SK-N-SH treated with all-trans-retinoic acid at 6 μM for 48 hours (cell line): Measurements from ENCODE around the gene PIK3CB.

Experiments
- ATAC-seq: fragments of 200-7000 bp; cut with Tn5 transposase; 3 replicates; pipeline ENCODE4 v1.9.1; 2020; ENCODE audit warnings: mild to moderate bottlenecking, moderate library complexity
- ARNTL ChIP-seq: fragments of 450-650 bp; formaldehyde crosslinking; IDR thresholded peaks from 2 replicates; pipeline ENCODE4 v1.5.0; 2020; ENCODE audit warnings: low read depth, mild to moderate bottlenecking, moderate library complexity, borderline replicate concordance
- BACH2 ChIP-seq: fragments of 250-450 bp; sonication (Bioruptor Pico); IDR thresholded peaks from 2 replicates; pipeline ENCODE4 v1.9.0; 2021; ENCODE audit warnings: mild to moderate bottlenecking, borderline replicate concordance
- CSDC2 ChIP-seq: fragments of 250-450 bp; sonication (Bioruptor Pico); IDR thresholded peaks from 2 replicates; pipeline ENCODE4 v1.5.0; 2020; ENCODE audit warnings: mild to moderate bottlenecking, moderate library complexity
- ESRRG ChIP-seq: fragments of 250-450 bp; sonication (Bioruptor Pico); IDR thresholded peaks from 2 replicates; pipeline ENCODE4 v1.6.1; 2021; ENCODE audit warnings: mild to moderate bottlenecking
- ISL1 ChIP-seq: fragments of 250-450 bp; sonication (Bioruptor Pico); IDR thresholded peaks from 2 replicates; pipeline ENCODE4 v2.1.2; 2022; ENCODE audit warnings: mild to moderate bottlenecking, moderate library complexity
- OSR1 ChIP-seq: fragments of 250-450 bp; sonication (Bioruptor Pico); IDR thresholded peaks from 2 replicates; pipeline ENCODE4 v1.8.0; 2022; ENCODE audit warnings: moderate library complexity, mild to moderate bottlenecking, inconsistent platforms
- PPARA ChIP-seq: fragments of 250-450 bp; sonication (Bioruptor Pico); IDR thresholded peaks from 2 replicates; pipeline ENCODE4 v1.5.0; 2020; ENCODE audit warnings: mild to moderate bottlenecking, borderline replicate concordance
- SNAI2 ChIP-seq: fragments of 250-450 bp; sonication (Bioruptor Pico); IDR thresholded peaks from 2 replicates; pipeline ENCODE4 v1.5.0; 2020; ENCODE audit warnings: mild to moderate bottlenecking, moderate library complexity
- ZC3H10 ChIP-seq: fragments of 250-450 bp; sonication (Bioruptor Pico); IDR thresholded peaks from 2 replicates; pipeline ENCODE4 v1.5.1; 2021; ENCODE audit warnings: mild to moderate bottlenecking, moderate library complexity
- ZFP3 ChIP-seq: fragments of 250-450 bp; sonication (Bioruptor Pico); IDR thresholded peaks from 2 replicates; pipeline ENCODE4 v1.5.0; 2020; ENCODE audit warnings: mild to moderate bottlenecking, moderate library complexity
- ZFP30 ChIP-seq: fragments of 450-650 bp; formaldehyde crosslinking; IDR thresholded peaks from 2 replicates; pipeline ENCODE4 v1.5.0; 2022; ENCODE audit warnings: mild to moderate bottlenecking, moderate library complexity
- ZNF565 ChIP-seq: fragments of 450-650 bp; formaldehyde crosslinking; conservative IDR thresholded peaks from 2 replicates; pipeline ENCODE4 v1.5.0; 2020; ENCODE audit warnings: low read depth, mild to moderate bottlenecking, moderate library complexity
- ZNF70 ChIP-seq: fragments of 450-650 bp; formaldehyde crosslinking; IDR thresholded peaks from 2 replicates; pipeline ENCODE4 v1.5.0; 2020; ENCODE audit warnings: mild to moderate bottlenecking, moderate library complexity
- ZNF8 ChIP-seq: fragments of 450-650 bp; formaldehyde crosslinking; IDR thresholded peaks from 2 replicates; pipeline ENCODE4 v1.5.0; 2020; ENCODE audit warnings: mild to moderate bottlenecking, moderate library complexity
- TF ChIP-seq, protein P1 (sequence below): fragments of 250-450 bp; sonication (Bioruptor Pico); IDR thresholded peaks from 2 replicates; pipeline ENCODE4 v1.5.1; 2020; ENCODE audit warnings: low read depth, mild to moderate bottlenecking, moderate library complexity
- TF ChIP-seq, protein P2 (sequence below): fragments of 250-450 bp; sonication (Bioruptor Pico); IDR thresholded peaks from 2 replicates; pipeline ENCODE4 v1.5.0; 2020; ENCODE audit warnings: mild to moderate bottlenecking, moderate library complexity
- TF ChIP-seq, protein P3 (sequence below): fragments of 250-450 bp; sonication (Bioruptor Pico); IDR thresholded peaks from 2 replicates; pipeline ENCODE4 v1.8.0; 2020; ENCODE audit warnings: mild to moderate bottlenecking, moderate library complexity, borderline replicate concordance
- TF ChIP-seq, protein P4 (sequence below): fragments of 250-450 bp; sonication (Bioruptor Pico); IDR thresholded peaks from 2 replicates; pipeline ENCODE4 v1.8.0; 2021; ENCODE audit warnings: low read depth, mild to moderate bottlenecking, moderate library complexity, borderline replicate concordance

Gene PIK3CB

DNA sequence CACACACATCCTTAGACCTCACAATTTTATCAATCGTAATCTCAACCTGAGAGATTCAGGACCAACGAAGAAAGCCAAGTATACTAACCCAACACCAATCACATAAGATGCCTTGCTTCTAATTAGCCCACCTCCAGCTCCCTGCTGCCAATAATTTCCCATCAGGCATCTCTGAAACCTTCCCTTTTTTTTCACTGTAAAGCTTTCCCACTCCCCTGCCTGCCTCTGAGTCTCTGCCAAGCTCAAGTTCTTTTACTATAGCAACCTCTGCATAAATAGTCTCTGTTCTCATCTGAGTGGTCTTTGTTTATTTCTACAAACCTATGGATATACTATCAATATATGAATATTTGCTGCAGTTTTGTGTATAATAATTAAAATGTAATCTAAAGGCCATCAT is 86.5 kb downstream of the PIK3CB start (continued):
- TF ChIP-seq ESRRG (no peak), CSDC2 (CRISPR knock-in tag) (no peak), ZNF565 (CRISPR knock-in tag) (no peak), ZFP3 (CRISPR knock-in tag) (no peak), BACH2 (no peak), PPARA (CRISPR knock-in tag) (no peak)
- TF ChIP-seq, protein P1, sequence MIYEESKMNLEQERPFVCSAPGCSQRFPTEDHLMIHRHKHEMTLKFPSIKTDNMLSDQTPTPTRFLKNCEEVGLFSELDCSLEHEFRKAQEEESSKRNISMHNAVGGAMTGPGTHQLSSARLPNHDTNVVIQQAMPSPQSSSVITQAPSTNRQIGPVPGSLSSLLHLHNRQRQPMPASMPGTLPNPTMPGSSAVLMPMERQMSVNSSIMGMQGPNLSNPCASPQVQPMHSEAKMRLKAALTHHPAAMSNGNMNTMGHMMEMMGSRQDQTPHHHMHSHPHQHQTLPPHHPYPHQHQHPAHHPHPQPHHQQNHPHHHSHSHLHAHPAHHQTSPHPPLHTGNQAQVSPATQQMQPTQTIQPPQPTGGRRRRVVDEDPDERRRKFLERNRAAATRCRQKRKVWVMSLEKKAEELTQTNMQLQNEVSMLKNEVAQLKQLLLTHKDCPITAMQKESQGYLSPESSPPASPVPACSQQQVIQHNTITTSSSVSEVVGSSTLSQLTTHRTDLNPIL = no peak

DNA sequence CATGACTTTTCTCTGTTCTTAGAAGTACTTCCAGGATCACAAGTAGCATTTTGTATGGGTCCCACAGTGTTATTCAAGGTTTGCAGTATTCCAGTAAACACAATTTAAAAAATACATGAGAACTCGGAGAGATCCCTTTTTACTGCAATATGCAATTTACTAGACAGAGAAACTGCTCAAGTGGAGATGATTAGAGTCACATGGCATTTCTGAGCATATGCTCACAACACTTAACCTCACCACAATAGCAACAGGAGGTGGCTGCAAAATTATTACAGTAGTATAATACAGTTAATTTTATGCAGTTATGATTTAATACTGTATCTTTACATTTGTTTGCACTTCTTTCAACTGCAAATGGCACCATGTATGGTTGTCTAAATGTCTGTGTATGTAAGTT is 87.5 kb downstream of the PIK3CB start:
- TF ChIP-seq SNAI2 (CRISPR knock-in tag) = no peak
- no peak for TF ChIP-seq OSR1
- TF ChIP-seq ZNF565 (CRISPR knock-in tag) = no peak
- TF ChIP-seq ESRRG = no peak
- TF ChIP-seq ZNF70 (CRISPR knock-in tag) = no peak
- TF ChIP-seq ARNTL = no peak
- TF ChIP-seq PPARA (CRISPR knock-in tag) = no peak
- TF ChIP-seq, protein P2, sequence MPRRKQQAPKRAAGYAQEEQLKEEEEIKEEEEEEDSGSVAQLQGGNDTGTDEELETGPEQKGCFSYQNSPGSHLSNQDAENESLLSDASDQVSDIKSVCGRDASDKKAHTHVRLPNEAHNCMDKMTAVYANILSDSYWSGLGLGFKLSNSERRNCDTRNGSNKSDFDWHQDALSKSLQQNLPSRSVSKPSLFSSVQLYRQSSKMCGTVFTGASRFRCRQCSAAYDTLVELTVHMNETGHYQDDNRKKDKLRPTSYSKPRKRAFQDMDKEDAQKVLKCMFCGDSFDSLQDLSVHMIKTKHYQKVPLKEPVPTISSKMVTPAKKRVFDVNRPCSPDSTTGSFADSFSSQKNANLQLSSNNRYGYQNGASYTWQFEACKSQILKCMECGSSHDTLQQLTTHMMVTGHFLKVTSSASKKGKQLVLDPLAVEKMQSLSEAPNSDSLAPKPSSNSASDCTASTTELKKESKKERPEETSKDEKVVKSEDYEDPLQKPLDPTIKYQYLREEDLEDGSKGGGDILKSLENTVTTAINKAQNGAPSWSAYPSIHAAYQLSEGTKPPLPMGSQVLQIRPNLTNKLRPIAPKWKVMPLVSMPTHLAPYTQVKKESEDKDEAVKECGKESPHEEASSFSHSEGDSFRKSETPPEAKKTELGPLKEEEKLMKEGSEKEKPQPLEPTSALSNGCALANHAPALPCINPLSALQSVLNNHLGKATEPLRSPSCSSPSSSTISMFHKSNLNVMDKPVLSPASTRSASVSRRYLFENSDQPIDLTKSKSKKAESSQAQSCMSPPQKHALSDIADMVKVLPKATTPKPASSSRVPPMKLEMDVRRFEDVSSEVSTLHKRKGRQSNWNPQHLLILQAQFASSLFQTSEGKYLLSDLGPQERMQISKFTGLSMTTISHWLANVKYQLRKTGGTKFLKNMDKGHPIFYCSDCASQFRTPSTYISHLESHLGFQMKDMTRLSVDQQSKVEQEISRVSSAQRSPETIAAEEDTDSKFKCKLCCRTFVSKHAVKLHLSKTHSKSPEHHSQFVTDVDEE (CRISPR knock-in tag) = no peak
- TF ChIP-seq ZNF8 (CRISPR knock-in tag) = no peak
- TF ChIP-seq, protein P1 = no peak
- TF ChIP-seq ZFP30 (CRISPR knock-in tag) = no peak
- TF ChIP-seq, protein P3, sequence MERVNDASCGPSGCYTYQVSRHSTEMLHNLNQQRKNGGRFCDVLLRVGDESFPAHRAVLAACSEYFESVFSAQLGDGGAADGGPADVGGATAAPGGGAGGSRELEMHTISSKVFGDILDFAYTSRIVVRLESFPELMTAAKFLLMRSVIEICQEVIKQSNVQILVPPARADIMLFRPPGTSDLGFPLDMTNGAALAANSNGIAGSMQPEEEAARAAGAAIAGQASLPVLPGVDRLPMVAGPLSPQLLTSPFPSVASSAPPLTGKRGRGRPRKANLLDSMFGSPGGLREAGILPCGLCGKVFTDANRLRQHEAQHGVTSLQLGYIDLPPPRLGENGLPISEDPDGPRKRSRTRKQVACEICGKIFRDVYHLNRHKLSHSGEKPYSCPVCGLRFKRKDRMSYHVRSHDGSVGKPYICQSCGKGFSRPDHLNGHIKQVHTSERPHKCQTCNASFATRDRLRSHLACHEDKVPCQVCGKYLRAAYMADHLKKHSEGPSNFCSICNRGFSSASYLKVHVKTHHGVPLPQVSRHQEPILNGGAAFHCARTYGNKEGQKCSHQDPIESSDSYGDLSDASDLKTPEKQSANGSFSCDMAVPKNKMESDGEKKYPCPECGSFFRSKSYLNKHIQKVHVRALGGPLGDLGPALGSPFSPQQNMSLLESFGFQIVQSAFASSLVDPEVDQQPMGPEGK (CRISPR knock-in tag) = no peak
- no peak for TF ChIP-seq ZC3H10 (CRISPR knock-in tag)
- no peak for TF ChIP-seq CSDC2 (CRISPR knock-in tag)
- TF ChIP-seq, protein P4, sequence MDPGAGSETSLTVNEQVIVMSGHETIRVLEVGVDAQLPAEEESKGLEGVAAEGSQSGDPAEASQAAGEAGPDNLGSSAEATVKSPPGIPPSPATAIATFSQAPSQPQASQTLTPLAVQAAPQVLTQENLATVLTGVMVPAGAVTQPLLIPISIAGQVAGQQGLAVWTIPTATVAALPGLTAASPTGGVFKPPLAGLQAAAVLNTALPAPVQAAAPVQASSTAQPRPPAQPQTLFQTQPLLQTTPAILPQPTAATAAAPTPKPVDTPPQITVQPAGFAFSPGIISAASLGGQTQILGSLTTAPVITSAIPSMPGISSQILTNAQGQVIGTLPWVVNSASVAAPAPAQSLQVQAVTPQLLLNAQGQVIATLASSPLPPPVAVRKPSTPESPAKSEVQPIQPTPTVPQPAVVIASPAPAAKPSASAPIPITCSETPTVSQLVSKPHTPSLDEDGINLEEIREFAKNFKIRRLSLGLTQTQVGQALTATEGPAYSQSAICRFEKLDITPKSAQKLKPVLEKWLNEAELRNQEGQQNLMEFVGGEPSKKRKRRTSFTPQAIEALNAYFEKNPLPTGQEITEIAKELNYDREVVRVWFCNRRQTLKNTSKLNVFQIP = no peak
- TF ChIP-seq BACH2 = no peak
- ATAC-seq = no peak

DNA sequence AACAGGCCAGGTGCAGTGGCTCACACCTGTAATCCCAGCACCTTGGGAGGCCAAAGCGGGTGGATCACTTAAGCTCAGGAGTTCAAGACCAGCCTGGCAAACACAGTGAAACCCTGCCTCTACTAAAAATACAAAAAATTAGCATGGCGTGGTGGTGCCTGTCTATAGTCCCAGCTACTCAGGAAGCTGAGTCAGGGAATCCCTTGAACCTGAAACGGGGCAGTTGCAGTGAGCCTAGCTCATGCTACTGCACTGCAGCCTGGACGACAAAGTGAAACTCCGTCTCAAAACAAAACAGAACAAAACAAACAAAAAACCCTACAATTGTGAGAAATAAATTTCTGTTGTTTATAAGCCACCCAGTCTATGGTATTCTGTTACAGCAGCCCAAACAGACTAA is 94.7 kb downstream of the PIK3CB start:
- no peak for ATAC-seq
- TF ChIP-seq, protein P2 (CRISPR knock-in tag) = no peak
- TF ChIP-seq ISL1 (CRISPR knock-in tag) = no peak
